NB4 (cell line): ENCODE measurements around the gene PSENEN.

Source experiments
- DNase-seq: peaks from one replicate; pipeline ENCODE4 v3.0.0; 2010; ENCODE audit warnings: low read depth
- H3K4me3 ChIP-seq: one replicate; pipeline ENCODE4 v1.5.1; 2011; ENCODE audit warnings: mild to moderate bottlenecking, low read depth, low read length, moderate library complexity
- CTCF ChIP-seq: IDR thresholded peaks from one replicate; pipeline ENCODE4 v1.5.1; 2012; ENCODE audit warnings: low read depth, low read length
- MAX ChIP-seq: IDR thresholded peaks from 2 replicates; pipeline ENCODE4 v1.6.1; 2011; ENCODE audit warnings: low read depth, low read length
- MYC ChIP-seq: IDR thresholded peaks from 2 replicates; pipeline ENCODE4 v1.6.1; 2011; ENCODE audit warnings: low read depth, low read length
- POLR2A ChIP-seq: IDR thresholded peaks from 2 replicates; pipeline ENCODE4 v1.6.1; 2011; ENCODE audit warnings: mild to moderate bottlenecking; ENCODE audit not compliant: insufficient read length; ENCODE audit errors: extremely low read depth

The PSENEN gene

GRCh38 chr19:35713904-35714495 lies 31.5 kb upstream of the PSENEN start:
- TF ChIP-seq MYC (no peak), CTCF (no peak), MAX (no peak), POLR2A (no peak)
- no peak for DNase-seq
- no peak overlapping the region for H3K4me3 ChIP-seq

- peak; percentile 23 for DNase-seq
- no peak overlapping the region for H3K4me3 ChIP-seq
- TF ChIP-seq POLR2A (no peak), MAX (no peak), MYC (no peak), CTCF (no peak)
Measured at GRCh38 chr19:35714601-35715354, 30.7 kb upstream of the PSENEN start.

- no peak overlapping the region for H3K4me3 ChIP-seq
- DNase-seq: no peak
- TF ChIP-seq MAX (no peak), MYC (no peak), POLR2A (no peak)
Measured at GRCh38 chr19:35715355-35715809, 30.1 kb upstream of the PSENEN start.

- peak overlapping the region; percentile 54 for H3K4me3 ChIP-seq
- TF ChIP-seq MAX: peak; percentile 80
- TF ChIP-seq MYC: no peak; the same call in 1 of the 2 replicates
- peak; percentile 11 for TF ChIP-seq POLR2A
- no peak for TF ChIP-seq CTCF
- DNase-seq: peak; percentile 7
Measured at GRCh38 chr19:35715981-35716800, 29.3 kb upstream of the PSENEN start.

- peak; percentile 85 for DNase-seq
- TF ChIP-seq POLR2A: peak; percentile 2
- peak; percentile 48 for TF ChIP-seq CTCF
- TF ChIP-seq MYC: peak; percentile 41; the same call in 1 of the 2 replicates
- peak; percentile 17; the same call in 1 of the 2 replicates for TF ChIP-seq MAX
- peak overlapping the region; percentile 54 for H3K4me3 ChIP-seq
Measured at GRCh38 chr19:35716801-35717664, 28.4 kb upstream of the PSENEN start.
